GM23338 (cell line): Measurements from ENCODE around the gene NTM. TPM values are rescaled to one million over a fixed set of nuclear protein-coding genes. Genes with fewer than 3 reads are reported as not detected.

Experiments used
- ATAC-seq: fragments of 200-7000 bp; cut with Tn5 transposase; 3 replicates; pipeline ENCODE4 v1.9.1; 2020
- DNase-seq: peaks from one replicate; pipeline ENCODE4 v3.0.0-alpha.2; 2015; ENCODE audit warnings: low spot score
- H2AFZ ChIP-seq: fragments of 200-600 bp; sonication (generic); 2 replicates; pipeline ENCODE4 v1.8.0; 2016; ENCODE audit warnings: antibody characterized with exemption, mild to moderate bottlenecking, moderate library complexity
- H3F3A ChIP-seq: fragments of 200-600 bp; sonication (generic); replicated peaks from 2 replicates; pipeline ENCODE4 v1.8.0; 2017; ENCODE audit warnings: antibody characterized with exemption, mixed run types, low read depth
- H3K27ac ChIP-seq: fragments of 200-600 bp; sonication (generic); 2 replicates; pipeline ENCODE4 v1.6.1; 2016; ENCODE audit warnings: low read depth
- H3K27me3 ChIP-seq: fragments of 200-600 bp; sonication (generic); 2 replicates; pipeline ENCODE4 v1.8.0; 2016; ENCODE audit warnings: mild to moderate bottlenecking, mixed run types, moderate library complexity; ENCODE audit not compliant: insufficient read depth
- H3K36me3 ChIP-seq: fragments of 200-600 bp; sonication (generic); 2 replicates; pipeline ENCODE4 v1.8.0; 2016; ENCODE audit warnings: mild to moderate bottlenecking; ENCODE audit not compliant: insufficient read depth
- H3K4me1 ChIP-seq: fragments of 200-600 bp; sonication (generic); 2 replicates; pipeline ENCODE4 v1.8.0; 2016; ENCODE audit warnings: mild to moderate bottlenecking, moderate library complexity; ENCODE audit not compliant: insufficient read depth
- H3K4me2 ChIP-seq: fragments of 200-600 bp; sonication (generic); 2 replicates; pipeline ENCODE4 v1.7.1; 2017; ENCODE audit warnings: mixed run types
- H3K4me3 ChIP-seq: fragments of 200-600 bp; sonication (generic); 2 replicates; pipeline ENCODE4 v1.6.1; 2016; ENCODE audit warnings: mixed run types
- H3K79me2 ChIP-seq: fragments of 200-600 bp; sonication (generic); replicated peaks from 2 replicates; pipeline ENCODE4 v1.8.0; 2017; ENCODE audit warnings: mild to moderate bottlenecking; ENCODE audit not compliant: insufficient read depth
- H3K9me2 ChIP-seq: fragments of 200-600 bp; sonication (generic); 2 replicates; pipeline ENCODE4 v1.8.0; 2017; ENCODE audit not compliant: insufficient read depth
- H4K20me1 ChIP-seq: fragments of 200-600 bp; sonication (generic); replicated peaks from 2 replicates; pipeline ENCODE4 v1.8.0; 2017; ENCODE audit warnings: mild to moderate bottlenecking; ENCODE audit not compliant: insufficient read depth
- H3K27ac Mint-ChIP-seq: 2 replicates; pipeline ENCODE4 v1.8.0; 2020; ENCODE audit warnings: inconsistent platforms, mild to moderate bottlenecking, moderate library complexity, mixed read lengths
- H3K27me3 Mint-ChIP-seq: 3 replicates; pipeline ENCODE4 v1.8.0; 2022; ENCODE audit warnings: low read depth, mild to moderate bottlenecking, moderate library complexity, mixed read lengths, inconsistent platforms; ENCODE audit not compliant: insufficient read depth, poor library complexity
- H3K36me3 Mint-ChIP-seq: 3 replicates; pipeline ENCODE4 v1.8.0; 2021; ENCODE audit warnings: low read depth, mild to moderate bottlenecking, inconsistent platforms, moderate library complexity, mixed read lengths
- H3K4me1 Mint-ChIP-seq: 3 replicates; pipeline ENCODE4 v1.8.0; 2020; ENCODE audit warnings: mild to moderate bottlenecking, inconsistent platforms, mixed read lengths
- H3K4me3 Mint-ChIP-seq: 3 replicates; pipeline ENCODE4 v1.8.0; 2021; ENCODE audit warnings: moderate library complexity, mild to moderate bottlenecking, inconsistent platforms, mixed read lengths
- H3K9me3 Mint-ChIP-seq: 3 replicates; pipeline ENCODE4 v1.8.0; 2020; ENCODE audit warnings: moderate library complexity, mild to moderate bottlenecking, inconsistent platforms, mixed read lengths
- CREB1 ChIP-seq: fragments of 250-450 bp; sonication (Bioruptor Pico); IDR thresholded peaks from 2 replicates; pipeline ENCODE4 v1.5.0; 2020; ENCODE audit warnings: low read depth, mild to moderate bottlenecking, moderate library complexity
- EZH2 ChIP-seq: fragments of 200-600 bp; sonication (generic); IDR thresholded peaks from one replicate; pipeline ENCODE4 v1.8.0; 2017; ENCODE audit warnings: antibody characterized with exemption, mild to moderate bottlenecking, low read depth; ENCODE audit not compliant: unreplicated experiment
- EZH2phosphoT487 ChIP-seq: fragments of 200-600 bp; sonication (generic); IDR thresholded peaks from one replicate; pipeline ENCODE4 v1.8.1; 2018; ENCODE audit warnings: antibody characterized with exemption; ENCODE audit not compliant: unreplicated experiment
- JUNB ChIP-seq: IDR thresholded peaks from one replicate; pipeline ENCODE4 v1.6.1; 2016; ENCODE audit warnings: antibody characterized with exemption; ENCODE audit not compliant: unreplicated experiment
- NANOG ChIP-seq: IDR thresholded peaks from 2 replicates; pipeline ENCODE4 v1.6.1; 2016; ENCODE audit warnings: antibody characterized with exemption, borderline replicate concordance
- POLR2AphosphoS5 ChIP-seq: IDR thresholded peaks from 2 replicates; pipeline ENCODE4 v1.6.1; 2016; ENCODE audit warnings: antibody characterized with exemption, low read depth
- STAT1 ChIP-seq: IDR thresholded peaks from one replicate; pipeline ENCODE4 v1.6.1; 2016; ENCODE audit warnings: antibody characterized with exemption; ENCODE audit not compliant: unreplicated experiment
- ZNF114 ChIP-seq: fragments of 250-450 bp; sonication (Bioruptor Pico); IDR thresholded peaks from 2 replicates; pipeline ENCODE4 v1.5.0; 2020; ENCODE audit warnings: mild to moderate bottlenecking, moderate library complexity
- ZNF331 ChIP-seq: fragments of 250-450 bp; sonication (Bioruptor Pico); IDR thresholded peaks from 2 replicates; pipeline ENCODE4 v1.5.0; 2020; ENCODE audit warnings: low read depth, mild to moderate bottlenecking, moderate library complexity
- polyA plus RNA-seq: library from polyadenylated mRNA; unstranded; fragments of >200 nt; fragmentation: Nextera tagmentation; extraction: Ambion mirVana; gene quantifications from 2 replicates; pipeline ENCODE4 v1.2.1, GENCODE V29; 2016
- total RNA-seq: library from RNA; depleted of rRNA; stranded (reverse); fragments of >200 nt; shearing (Covaris generic); gene quantifications from 2 replicates; pipeline ENCODE4 v1.2.3, GENCODE V29; 2014
- TF ChIP-seq, protein P1 (sequence below): IDR thresholded peaks from one replicate; pipeline ENCODE4 v1.6.1; 2018; ENCODE audit warnings: antibody characterized with exemption; ENCODE audit not compliant: unreplicated experiment
- TF ChIP-seq, protein P2 (sequence below): IDR thresholded peaks from 2 replicates; pipeline ENCODE4 v1.6.1; 2016; ENCODE audit warnings: antibody characterized with exemption
- TF ChIP-seq, protein P3 (sequence below), 2 experiments: fragments of 200-600 bp in 1 of 2; sonication (generic) in 1 of 2; conservative IDR thresholded peaks; 2 replicates each; pipeline versions ENCODE4 v1.5.1 to v1.6.1; 2016 to 2017; ENCODE audit warnings: antibody characterized with exemption in 2 of 2, low read depth in 2 of 2, mild to moderate bottlenecking in 2 of 2, moderate library complexity in 1 of 2
- TF ChIP-seq, protein P4 (sequence below): fragments of 250-450 bp; sonication (Bioruptor Pico); IDR thresholded peaks from 2 replicates; pipeline ENCODE4 v1.5.0; 2020; ENCODE audit warnings: mild to moderate bottlenecking, moderate library complexity

NTM gene
- total and polyA plus RNA-seq, 2 experiments from 2014 or later = 10.6 to 14.6 TPM

DNA sequence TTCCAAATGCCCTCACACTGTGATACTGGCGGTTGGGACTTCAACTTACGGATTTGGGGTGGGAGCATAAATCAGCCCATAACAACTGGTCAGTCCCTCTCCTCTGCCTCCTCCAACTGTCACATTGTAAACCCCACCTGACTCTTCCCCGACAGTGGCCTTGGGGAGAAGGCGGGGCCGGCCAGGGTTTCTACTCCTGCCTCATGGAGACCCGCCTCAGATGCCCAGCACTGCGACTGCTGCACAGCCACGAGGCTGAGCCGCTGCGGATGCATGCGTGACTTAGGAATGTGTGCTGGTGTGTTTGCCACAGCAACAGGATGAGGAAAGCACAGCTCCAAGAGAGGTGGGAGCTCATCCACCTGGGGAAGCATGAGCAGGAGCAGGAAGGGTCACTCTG lies 914.2 kb downstream of the NTM start:
- DNase-seq = no peak

More for the DNA sequence above, 914.2 kb downstream of the NTM start:
- no peaks in the 10 kb centered on the region for H3K36me3 ChIP-seq
- H3K27me3 ChIP-seq = no peaks in the 10 kb centered on the region
- H3K4me3 ChIP-seq = no peak overlapping the region
- H3K79me2 ChIP-seq = no peaks in the 10 kb centered on the region
- H3K4me3 Mint-ChIP-seq = no peak overlapping the region
- H3K4me1 ChIP-seq = no peaks in the 10 kb centered on the region
- H3K27ac ChIP-seq = no peak overlapping the region
- TF ChIP-seq EZH2 = no peak
- TF ChIP-seq ZNF114 (CRISPR knock-in tag) = no peak
- TF ChIP-seq POLR2AphosphoS5 = no peak
- TF ChIP-seq, protein P1, sequence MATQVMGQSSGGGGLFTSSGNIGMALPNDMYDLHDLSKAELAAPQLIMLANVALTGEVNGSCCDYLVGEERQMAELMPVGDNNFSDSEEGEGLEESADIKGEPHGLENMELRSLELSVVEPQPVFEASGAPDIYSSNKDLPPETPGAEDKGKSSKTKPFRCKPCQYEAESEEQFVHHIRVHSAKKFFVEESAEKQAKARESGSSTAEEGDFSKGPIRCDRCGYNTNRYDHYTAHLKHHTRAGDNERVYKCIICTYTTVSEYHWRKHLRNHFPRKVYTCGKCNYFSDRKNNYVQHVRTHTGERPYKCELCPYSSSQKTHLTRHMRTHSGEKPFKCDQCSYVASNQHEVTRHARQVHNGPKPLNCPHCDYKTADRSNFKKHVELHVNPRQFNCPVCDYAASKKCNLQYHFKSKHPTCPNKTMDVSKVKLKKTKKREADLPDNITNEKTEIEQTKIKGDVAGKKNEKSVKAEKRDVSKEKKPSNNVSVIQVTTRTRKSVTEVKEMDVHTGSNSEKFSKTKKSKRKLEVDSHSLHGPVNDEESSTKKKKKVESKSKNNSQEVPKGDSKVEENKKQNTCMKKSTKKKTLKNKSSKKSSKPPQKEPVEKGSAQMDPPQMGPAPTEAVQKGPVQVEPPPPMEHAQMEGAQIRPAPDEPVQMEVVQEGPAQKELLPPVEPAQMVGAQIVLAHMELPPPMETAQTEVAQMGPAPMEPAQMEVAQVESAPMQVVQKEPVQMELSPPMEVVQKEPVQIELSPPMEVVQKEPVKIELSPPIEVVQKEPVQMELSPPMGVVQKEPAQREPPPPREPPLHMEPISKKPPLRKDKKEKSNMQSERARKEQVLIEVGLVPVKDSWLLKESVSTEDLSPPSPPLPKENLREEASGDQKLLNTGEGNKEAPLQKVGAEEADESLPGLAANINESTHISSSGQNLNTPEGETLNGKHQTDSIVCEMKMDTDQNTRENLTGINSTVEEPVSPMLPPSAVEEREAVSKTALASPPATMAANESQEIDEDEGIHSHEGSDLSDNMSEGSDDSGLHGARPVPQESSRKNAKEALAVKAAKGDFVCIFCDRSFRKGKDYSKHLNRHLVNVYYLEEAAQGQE = no peak
- TF ChIP-seq, protein P2, sequence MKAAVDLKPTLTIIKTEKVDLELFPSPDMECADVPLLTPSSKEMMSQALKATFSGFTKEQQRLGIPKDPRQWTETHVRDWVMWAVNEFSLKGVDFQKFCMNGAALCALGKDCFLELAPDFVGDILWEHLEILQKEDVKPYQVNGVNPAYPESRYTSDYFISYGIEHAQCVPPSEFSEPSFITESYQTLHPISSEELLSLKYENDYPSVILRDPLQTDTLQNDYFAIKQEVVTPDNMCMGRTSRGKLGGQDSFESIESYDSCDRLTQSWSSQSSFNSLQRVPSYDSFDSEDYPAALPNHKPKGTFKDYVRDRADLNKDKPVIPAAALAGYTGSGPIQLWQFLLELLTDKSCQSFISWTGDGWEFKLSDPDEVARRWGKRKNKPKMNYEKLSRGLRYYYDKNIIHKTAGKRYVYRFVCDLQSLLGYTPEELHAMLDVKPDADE = no peak
- TF ChIP-seq, protein P3, sequence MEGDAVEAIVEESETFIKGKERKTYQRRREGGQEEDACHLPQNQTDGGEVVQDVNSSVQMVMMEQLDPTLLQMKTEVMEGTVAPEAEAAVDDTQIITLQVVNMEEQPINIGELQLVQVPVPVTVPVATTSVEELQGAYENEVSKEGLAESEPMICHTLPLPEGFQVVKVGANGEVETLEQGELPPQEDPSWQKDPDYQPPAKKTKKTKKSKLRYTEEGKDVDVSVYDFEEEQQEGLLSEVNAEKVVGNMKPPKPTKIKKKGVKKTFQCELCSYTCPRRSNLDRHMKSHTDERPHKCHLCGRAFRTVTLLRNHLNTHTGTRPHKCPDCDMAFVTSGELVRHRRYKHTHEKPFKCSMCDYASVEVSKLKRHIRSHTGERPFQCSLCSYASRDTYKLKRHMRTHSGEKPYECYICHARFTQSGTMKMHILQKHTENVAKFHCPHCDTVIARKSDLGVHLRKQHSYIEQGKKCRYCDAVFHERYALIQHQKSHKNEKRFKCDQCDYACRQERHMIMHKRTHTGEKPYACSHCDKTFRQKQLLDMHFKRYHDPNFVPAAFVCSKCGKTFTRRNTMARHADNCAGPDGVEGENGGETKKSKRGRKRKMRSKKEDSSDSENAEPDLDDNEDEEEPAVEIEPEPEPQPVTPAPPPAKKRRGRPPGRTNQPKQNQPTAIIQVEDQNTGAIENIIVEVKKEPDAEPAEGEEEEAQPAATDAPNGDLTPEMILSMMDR (conservative IDR thresholded peaks at IDR 0.05; ENCODE audit: low read depth in 2 of 2) = no peak
- TF ChIP-seq NANOG = no peak
- TF ChIP-seq EZH2phosphoT487 = no peak
- no peak for TF ChIP-seq STAT1
- no peak for TF ChIP-seq CREB1
- no peak for TF ChIP-seq ZNF331 (CRISPR knock-in tag)
- TF ChIP-seq, protein P4, sequence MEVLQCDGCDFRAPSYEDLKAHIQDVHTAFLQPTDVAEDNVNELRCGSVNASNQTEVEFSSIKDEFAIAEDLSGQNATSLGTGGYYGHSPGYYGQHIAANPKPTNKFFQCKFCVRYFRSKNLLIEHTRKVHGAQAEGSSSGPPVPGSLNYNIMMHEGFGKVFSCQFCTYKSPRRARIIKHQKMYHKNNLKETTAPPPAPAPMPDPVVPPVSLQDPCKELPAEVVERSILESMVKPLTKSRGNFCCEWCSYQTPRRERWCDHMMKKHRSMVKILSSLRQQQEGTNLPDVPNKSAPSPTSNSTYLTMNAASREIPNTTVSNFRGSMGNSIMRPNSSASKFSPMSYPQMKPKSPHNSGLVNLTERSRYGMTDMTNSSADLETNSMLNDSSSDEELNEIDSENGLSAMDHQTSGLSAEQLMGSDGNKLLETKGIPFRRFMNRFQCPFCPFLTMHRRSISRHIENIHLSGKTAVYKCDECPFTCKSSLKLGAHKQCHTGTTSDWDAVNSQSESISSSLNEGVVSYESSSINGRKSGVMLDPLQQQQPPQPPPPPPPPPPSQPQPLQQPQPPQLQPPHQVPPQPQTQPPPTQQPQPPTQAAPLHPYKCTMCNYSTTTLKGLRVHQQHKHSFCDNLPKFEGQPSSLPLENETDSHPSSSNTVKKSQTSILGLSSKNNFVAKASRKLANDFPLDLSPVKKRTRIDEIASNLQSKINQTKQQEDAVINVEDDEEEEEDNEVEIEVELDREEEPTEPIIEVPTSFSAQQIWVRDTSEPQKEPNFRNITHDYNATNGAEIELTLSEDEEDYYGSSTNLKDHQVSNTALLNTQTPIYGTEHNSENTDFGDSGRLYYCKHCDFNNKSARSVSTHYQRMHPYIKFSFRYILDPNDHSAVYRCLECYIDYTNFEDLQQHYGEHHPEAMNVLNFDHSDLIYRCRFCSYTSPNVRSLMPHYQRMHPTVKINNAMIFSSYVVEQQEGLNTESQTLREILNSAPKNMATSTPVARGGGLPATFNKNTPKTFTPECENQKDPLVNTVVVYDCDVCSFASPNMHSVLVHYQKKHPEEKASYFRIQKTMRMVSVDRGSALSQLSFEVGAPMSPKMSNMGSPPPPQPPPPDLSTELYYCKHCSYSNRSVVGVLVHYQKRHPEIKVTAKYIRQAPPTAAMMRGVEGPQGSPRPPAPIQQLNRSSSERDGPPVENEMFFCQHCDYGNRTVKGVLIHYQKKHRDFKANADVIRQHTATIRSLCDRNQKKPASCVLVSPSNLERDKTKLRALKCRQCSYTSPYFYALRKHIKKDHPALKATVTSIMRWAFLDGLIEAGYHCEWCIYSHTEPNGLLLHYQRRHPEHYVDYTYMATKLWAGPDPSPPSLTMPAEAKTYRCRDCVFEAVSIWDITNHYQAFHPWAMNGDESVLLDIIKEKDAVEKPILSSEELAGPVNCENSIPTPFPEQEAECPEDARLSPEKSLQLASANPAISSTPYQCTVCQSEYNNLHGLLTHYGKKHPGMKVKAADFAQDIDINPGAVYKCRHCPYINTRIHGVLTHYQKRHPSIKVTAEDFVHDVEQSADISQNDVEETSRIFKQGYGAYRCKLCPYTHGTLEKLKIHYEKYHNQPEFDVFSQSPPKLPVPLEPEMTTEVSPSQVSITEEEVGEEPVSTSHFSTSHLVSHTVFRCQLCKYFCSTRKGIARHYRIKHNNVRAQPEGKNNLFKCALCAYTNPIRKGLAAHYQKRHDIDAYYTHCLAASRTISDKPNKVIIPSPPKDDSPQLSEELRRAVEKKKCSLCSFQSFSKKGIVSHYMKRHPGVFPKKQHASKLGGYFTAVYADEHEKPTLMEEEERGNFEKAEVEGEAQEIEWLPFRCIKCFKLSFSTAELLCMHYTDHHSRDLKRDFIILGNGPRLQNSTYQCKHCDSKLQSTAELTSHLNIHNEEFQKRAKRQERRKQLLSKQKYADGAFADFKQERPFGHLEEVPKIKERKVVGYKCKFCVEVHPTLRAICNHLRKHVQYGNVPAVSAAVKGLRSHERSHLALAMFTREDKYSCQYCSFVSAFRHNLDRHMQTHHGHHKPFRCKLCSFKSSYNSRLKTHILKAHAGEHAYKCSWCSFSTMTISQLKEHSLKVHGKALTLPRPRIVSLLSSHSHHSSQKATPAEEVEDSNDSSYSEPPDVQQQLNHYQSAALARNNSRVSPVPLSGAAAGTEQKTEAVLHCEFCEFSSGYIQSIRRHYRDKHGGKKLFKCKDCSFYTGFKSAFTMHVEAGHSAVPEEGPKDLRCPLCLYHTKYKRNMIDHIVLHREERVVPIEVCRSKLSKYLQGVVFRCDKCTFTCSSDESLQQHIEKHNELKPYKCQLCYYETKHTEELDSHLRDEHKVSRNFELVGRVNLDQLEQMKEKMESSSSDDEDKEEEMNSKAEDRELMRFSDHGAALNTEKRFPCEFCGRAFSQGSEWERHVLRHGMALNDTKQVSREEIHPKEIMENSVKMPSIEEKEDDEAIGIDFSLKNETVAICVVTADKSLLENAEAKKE = no peak
- no peak for TF ChIP-seq JUNB
- no peaks in the 10 kb centered on the region for H3K27me3 Mint-ChIP-seq
- H3K9me3 Mint-ChIP-seq = no peaks in the 10 kb centered on the region
- no peaks in the 10 kb centered on the region for H3K36me3 Mint-ChIP-seq
- H3K4me1 Mint-ChIP-seq = peaks cover 19% of the 10 kb centered on the region
- 0 out of 2 replicates have a peak overlapping the region, but pooled peaks have one; percentile 47 for H3K27ac Mint-ChIP-seq
- no peaks in the 10 kb centered on the region for H4K20me1 ChIP-seq
- no peak overlapping the region for H3K4me2 ChIP-seq
- ATAC-seq = peak; percentile 40
- no peaks in the 10 kb centered on the region for H3K9me2 ChIP-seq
- no peak overlapping the region for H2AFZ ChIP-seq
- no peaks in the 10 kb centered on the region for H3F3A ChIP-seq
